C1 segment of cervical spinal cord (tissue), 14 donors: ENCODE measurements around the gene FSD2.
A peak's percentile ranks its signal among the peaks of the same experiment; 100 is the strongest.
"Not testable (repeated sequence)": the region's sequence is repeated elsewhere in the genome, so short reads cannot be mapped to it uniquely, and the experiment has no call there.

ENCODE experiments used
- DNase-seq, 14 donors: peaks; one replicate each; lab custom pipeline; 2025; lab: John Stamatoyannopoulos, UW

FSD2 gene

DNA sequence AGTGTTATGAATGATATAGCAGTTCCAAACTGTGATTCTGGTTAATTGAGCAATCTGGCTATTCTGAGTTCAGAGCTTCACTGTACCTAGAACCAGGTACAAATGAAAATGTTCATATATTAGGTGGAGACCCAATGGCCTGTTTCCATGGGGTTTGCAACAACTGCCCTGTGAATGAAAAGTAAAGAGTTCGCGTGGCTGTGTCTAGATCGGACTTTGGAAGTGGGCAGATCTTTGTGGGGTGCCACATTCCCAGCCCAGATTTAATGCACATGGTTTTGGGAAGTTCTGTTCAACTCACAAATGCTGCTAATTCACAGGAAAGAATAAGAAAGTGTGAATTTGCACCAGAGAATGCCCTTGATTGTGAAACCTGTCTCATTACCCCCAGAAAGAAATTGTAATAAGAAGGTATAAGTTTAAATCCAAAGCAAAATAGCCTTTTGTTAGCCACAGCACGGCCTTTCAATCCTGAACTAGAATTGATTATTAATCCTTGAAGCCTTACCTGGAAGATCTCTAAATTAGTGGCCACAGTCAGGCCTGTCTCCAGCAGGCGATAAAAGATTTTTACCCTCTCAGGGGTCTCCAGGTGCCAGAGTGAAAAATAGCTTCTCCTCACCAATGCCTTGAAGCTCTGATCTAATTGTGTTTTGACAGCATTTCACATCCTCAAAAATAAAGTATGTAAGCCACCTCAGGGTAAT lies 26.2 kb upstream of the FSD2 start:
- DNase-seq: no peak

DNA sequence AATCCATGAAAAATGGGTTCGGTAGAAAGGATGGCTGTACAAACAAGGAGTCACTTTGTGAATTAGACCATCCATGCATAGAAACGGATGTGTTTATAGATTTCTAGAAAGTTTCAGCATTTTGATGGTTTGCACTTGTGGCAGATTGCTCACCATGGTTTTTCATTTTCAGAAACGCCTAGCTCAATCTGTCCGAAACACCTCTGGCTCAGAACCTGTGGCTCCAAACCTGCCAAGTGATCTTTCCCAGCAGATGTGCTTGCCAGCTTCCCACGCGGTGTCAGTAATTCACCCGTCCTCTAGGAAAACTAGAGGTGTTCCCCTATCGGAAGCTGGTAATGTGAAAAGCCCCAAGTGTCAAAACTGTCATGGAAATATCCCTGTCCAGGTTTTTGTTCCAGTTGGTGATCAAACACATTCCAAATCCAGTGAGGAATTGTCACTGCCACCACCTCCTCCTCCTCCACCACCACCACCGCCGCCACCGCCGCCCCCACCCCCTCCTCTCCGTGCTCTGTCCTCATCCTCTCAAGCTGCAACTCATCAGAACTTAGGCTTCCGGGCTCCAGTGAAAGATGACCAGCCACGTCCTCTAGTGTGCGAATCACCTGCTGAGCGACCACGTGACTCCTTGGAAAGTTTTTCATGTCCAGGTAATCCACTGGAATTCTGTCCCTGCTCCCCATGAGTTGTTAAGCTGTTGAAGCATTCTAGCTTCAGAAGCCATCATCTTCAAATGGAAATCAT lies 24.7 kb upstream of the FSD2 start:
- no peak for DNase-seq

DNA sequence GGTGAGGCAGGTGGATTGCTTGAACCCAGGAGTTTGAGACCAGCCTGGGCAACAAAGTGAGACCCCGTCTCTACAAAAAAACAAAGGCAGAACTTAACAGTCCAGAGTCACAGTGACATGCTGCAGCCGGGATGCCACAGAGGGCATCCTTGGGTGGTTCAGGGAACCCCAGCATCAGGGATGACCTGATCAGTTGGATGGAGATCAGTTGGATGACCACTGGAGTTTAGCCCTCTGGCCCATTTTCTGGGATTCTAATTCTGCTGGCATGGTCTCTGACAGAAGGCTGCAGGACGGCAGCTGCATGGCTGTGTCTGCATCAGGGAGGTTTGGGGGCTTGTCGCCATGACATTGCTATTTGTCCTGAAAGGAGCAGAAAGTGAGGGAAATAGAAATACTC lies 23.4 kb upstream of the FSD2 start:
- no peak for DNase-seq

DNA sequence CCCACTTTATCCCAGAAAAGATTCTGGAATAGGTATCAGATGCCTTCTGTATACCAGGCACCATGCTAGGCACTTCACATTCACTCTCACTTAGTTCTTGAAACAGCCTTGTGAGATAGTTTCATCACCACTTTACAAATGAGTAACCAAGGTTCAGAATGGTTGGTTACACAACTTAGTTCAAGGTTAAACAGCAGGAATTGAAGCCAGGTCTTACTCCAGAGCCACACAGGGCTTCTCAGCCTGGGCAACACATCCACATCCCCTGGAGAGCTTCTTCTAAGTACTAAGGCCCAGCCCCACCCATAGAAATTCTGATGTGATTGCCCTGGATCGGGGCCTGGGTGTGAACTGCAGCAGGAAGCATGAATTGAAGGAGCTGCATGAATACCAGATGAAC lies 22.2 kb upstream of the FSD2 start:
- no peak for DNase-seq

DNA sequence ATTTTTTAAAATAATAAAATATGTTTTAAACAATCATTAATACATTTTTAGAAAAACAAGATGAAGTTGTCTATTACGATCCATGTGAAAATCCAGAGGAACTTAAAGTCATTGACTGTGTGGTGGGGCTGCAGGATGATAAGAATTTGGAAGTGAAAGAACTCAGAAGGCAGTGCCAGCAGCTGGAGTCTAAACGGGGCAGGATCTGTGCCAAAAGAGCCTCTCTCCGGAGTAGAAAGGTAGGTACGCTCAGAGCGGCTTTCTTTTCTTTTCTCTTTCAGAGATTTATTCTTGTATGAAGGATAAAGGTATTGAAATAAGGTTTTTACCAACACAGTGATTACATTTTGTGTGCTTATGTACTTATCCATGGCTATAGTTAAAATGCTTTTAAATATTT lies 17.2 kb upstream of the FSD2 start:
- DNase-seq: no peak

DNA sequence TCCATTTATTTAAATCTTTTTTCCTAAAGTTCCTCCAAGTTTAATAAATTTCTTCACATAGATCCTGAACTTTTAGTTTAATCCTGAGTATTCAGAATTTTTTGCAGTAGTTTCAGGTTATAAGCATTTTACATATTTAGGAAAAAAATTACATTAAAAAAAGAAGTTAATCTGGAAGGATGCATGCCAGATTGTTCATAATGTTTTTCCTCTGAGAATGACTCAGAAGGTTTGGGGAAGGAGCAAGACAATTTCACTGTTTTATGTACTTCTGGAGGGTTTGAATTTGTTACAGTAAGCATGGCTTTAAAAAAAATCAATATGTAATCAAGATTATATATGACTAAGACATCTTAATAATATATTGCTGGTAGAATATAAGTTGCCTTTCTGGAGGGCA lies 16.0 kb upstream of the FSD2 start:
- DNase-seq: not testable (repeated sequence)

DNA sequence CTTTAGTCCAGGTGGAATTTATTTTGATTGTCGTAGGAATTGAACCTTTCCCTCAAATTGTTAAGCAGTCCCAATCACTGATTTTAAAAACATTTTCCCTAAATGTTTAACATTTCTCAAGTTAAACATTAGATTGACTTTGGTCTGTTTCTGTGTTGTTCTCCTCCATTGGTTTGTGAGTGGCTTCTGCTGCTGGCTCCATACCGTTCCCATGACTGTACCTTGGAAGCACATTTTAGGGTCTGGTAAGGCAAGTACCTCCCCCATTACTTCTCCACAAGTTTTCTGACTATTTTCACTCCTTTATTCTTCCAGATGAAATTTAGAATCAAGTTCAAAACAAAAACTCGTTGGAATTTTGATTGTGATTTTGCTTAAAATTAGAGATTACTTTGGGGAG lies 15.5 kb upstream of the FSD2 start:
- not testable (repeated sequence) for DNase-seq

DNA sequence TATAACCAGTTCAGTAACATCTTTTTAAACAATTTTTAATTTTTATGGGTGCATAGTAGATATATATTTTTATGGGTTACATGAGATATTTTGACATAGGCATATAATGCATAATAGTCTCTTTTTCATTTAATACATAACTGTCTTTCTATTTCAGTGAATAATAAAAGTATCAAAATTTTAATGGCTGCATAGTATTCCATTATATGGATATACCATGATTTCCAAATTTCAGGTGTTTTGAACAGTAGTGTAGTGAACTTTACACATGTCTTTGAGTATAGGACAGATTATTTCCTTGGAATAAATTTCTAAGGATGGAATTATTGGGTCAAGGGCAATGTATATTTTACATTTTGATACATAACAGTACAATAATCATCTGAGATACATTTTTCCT lies 14.3 kb upstream of the FSD2 start:
- no peak for DNase-seq

DNA sequence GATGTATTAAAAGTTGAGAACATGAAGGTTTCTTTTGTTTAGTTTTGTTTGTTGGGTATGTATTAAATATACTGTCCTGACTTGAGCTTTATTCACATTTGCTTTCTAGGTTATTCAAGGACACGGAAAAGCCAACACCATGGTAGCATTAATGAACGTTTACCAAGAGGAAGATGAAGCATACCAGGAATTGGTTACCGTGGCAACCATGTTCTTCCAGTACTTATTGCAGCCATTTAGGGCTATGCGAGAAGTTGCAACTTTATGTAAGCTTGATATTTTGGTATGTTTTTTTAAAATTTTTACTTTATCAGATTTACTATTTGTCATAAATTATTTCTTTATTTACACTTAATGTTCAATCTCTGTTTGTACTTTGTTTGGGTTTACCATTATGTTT lies 7.1 kb upstream of the FSD2 start:
- DNase-seq: no peak

DNA sequence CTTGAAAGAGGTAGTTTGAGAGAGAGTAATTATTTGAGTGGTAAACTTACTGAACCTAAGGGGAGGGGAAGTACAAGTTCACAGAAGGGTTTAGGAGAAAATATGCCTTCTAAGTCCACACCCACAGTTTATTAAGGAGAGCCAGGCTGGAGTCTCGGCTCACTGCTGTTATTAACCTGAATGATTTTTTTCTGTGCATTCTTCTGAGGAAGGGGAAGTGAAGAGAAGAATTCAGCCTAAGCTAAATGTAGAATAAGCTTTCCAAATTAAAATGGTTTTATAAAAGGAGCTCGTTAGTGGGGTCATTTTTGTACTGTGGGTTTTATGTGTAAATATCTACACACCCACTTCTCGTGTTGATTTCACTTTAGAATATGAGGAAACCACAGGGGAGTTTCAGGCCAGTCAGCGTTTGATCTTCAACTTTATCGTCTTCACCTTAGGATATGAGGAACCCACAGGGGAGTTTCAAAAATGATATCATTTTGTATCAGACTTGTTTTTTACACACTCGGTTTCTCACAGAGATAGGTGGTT lies 5.1 kb upstream of the FSD2 start:
- DNase-seq: no peak

DNA sequence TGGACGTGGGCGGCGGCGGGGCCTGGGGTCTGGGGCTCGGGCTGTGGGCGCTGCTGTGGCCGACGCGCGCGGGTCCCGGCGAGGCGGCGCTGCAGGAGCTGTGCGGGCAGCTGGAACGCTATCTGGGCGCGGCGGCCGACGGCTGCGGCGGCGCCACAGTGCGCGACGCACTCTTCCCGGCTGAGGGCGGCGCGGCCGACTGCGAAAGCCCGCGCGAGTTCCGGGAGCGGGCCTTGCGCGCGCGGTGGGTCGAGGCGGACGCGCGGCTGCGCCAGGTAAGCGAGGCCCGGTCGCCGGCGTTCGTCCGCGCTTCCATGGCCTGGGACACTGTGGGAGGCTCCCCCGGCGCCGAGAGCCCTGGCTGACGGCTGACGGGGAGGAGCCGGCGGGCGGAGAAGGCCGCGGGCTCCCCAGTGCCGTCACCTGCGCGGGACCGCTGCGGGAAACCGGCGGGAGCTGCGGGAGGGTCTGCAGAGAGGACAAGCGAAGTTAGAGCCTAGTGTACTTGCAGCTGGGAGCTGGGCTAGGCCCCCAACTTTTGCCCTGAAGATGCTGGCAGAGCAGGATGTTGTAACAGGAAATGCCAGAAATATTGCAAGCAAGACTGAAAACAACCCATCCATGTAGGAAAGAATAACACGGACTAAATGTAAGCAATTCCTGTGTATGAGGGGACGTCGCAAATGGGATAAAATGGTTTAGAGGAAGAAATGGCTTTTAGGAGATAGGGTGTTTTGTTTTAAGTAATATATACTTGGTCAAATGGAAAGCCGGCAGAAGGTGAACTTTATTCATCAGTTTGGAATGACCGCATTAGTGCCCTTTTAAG lies 4.4 kb upstream of the FSD2 start:
- DNase-seq: peak in 5 of 14 donors; percentile 16 to 62 (median 29)

DNA sequence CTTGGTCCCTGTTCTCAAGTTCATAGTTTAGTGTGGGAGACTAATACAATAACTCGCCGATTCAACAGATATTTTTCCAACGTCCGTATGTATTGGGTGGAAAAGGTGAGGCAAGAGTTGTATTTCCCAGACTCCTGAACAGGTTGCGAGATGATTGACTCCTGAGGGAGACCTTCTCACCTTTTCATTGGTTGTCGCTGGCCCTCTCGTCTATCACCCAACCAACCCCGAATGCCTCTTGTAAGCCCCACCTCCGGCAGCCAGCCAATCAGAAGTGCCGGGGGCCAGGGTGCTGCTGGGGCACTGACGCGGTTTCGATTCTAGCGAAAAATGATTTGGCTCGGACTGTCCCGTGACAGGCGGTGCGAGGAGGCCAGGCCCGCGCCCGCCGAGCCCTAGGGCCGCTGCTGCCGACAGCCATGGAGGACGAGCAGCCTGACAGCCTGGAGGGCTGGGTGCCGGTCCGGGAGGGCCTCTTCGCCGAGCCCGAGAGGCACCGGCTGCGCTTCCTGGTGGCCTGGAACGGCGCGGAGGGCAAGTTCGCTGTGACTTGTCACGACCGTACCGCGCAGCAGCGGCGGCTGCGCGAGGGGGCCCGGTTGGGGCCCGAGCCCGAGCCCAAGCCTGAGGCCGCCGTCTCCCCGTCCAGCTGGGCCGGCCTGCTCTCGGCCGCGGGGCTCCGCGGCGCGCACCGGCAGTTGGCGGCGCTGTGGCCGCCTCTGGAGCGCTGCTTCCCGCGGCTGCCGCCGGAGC lies 3.6 kb upstream of the FSD2 start, which contains the start of gene WHAMM:
TSS of gene WHAMM (plus strand) at position 321 of the 753 bp plus-strand sequence. CDS start at position 420, 99 bp downstream.
- peak; percentile 83 to 99 (median 97) for DNase-seq

DNA sequence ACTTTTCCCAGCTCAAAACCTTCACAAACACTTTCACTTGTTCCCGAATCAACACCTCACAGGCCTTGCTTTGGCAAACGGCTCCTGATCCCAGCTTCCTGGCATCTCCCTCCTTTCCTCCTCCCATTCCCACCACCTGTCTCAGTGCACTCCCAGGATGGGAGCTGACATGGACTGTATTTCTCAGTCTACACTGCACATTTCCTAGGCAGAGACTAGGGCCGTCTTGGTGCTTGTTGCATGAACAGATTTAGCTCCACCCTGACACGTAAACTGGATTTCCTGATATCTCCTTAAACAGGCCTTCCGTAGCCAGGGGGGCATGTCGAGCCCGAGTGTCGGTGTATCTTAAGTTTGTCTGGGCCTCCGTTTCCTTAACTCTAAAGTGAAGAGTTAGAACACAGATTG lies 2.8 kb upstream of the FSD2 start:
- DNase-seq: no peak

DNA sequence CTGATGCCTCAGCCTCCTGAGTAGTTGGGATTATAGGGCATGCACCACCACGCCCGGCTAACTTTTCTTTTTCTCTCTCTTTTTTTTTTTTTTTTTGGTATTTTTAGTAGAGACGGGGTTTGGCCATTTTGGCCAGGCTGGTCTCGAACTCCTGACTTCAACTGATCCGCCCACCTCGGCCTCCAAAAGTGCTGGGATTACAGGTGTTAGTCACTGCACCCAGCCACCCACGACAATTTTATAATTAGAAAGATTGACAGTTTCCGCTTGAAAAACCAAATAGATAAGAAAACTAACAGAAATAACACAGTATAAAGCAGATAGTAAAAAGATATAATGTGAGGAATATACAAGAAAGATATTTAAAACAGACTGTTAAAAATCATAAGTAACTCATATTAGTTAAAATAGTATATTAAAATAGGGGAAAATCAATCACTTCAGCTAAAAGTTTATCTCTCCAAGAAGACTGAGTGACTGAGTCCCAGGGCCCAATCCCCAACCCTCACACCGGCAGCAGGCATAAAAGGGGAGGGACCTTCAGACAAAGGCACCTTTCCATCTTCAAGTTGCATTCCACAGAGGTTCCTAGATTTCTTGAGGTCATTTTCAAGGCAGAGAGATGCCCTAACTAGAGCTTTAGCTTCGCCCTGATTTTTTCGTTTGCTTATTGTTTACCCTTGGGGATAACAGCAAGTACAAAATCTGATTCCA lies 2.2 kb upstream of the FSD2 start:
- DNase-seq: no peak

DNA sequence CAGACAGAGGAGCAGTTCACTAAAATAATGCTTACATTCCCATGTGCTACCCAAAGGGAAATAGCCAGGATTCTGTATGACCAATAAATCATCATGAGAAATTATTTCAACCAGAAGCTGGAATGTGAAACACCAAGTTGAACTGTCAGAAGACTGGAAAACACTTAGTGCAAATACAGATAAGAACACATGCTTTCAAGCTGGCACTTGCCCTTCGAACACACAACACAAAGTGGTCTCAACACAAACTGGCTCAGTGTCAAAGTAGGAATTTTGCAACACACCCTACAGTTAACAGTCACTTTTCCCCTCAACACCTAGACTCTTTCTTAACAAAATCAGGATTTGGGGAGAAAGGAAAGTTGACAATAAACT lies 1.3 kb downstream of the FSD2 start:
- no peak for DNase-seq

DNA sequence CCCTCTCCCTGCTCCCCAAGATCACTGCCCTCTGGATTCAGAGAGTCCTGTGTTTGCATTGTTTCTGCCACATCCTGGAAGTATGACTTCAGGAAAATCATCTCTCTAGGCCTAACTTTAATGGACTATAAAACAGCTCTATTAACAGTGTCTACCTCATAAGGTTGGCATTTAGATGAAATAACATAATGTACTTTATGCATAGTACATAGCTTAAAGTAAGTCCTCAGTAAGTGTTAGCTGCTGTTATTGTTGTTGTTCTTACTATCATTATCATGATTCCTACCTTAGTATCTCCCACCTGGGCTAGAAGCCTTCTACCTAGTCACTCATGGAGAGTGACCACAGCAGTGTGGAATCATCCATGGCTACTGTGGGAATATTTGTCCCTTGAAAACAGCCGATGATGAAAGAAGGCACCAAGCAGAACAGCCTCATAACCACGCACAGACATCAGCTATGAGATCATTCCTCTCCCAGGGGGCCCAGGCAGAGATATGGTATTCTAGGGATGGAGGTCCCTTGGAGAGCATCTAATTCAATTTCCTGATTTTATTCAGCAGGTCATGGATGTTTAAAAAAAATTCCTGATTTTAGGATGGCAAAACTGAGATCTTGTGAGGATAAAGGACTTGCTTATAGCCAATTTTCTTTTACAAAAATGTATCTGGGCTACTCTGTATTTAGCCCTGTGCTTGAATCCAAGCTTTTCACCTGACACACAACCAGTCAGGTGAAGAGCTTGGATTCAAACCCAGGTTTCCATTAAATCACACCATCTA lies 1.9 kb downstream of the FSD2 start:
- DNase-seq: no peak

DNA sequence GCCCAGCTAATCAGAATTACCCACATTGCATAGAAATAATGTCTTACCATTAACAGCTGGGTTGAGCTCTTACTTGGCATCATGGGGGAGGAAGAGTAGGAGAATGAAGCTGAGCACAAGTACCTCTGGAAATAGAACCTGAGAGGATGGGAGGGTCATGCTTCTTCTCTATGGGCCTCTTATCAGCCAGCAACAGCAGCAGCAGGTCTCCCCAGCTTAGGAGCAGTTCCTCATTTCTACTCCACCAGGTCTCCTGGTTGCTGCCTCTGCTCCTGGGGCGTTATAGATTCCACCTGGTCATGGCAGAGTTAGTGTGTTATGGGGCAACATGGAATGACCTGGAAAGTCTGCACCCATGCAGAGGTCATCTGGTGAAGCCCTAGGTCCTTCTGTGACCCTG lies 3.4 kb downstream of the FSD2 start:
- no peak for DNase-seq

DNA sequence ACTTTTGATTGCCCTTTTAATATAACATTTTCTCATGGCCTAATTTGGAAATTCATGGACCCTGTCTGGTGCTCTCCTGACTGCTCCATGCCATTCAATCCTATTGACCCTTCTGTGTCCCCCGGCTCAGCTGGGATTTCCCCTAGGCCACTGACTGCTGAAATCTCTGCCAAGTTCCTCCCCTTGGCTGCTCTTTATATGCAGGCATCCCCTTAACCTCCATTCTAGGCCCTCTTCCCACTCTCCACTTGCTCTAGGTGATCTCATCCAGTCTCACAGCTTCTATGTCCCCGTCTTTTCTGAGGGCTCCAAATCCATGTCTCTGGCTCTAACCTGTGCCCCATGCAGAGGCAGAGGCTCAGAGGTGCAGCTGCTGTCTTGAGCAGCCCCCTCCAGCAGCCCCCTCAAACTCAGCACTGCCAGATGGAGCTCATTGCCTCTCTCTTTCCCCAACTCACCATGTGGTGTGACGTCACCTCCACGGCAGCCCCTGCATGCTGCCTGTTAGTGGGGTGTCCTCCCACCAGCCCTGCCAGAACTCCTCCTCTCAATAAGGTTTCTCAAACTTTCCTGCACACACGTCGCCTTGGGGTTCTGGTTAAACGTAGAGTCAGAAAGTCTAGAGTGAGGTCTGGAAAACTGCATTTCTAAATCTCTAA lies 6.6 kb downstream of the FSD2 start:
- DNase-seq: no peak

DNA sequence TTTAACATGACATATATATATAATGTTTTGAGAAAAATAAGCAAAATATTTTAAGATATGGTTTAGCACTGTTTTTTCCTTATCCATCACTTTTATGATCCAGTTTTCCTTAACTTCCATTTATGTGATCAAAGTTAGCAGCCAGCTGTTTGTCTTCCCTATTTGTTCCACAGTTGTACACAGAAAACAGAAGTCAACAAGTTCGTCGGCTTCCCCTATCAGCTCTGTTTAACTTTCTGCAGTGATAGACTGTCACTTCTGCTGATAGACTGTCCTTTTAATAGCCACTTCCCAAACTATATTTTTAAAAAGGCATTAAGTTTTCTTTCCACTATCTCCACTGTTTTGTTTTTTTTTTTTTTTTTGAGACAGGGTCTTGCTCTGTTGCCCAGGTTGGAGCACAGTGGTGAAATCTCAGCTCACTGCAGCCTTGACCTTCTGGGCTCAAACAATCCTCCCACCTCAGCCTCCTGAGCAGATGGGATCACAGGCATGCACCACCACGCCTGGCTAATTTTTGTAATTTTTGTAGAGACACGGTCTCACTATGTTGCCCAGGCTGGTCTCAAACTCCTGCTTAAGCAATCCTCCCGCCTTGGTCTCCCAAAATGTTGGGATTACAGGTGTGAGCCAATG lies 7.2 kb downstream of the FSD2 start:
- no peak for DNase-seq
